ENCODE measurements around the gene ELAVL4.

Gene ELAVL4

GRCh38 chr1:50177994-50178393, 69.3 kb downstream of the ELAVL4 start:
- no peak for TF ChIP-seq CTCF (IDR thresholded peaks at IDR 0.05; ENCODE audit: extremely low read depth, missing control alignments)
- no peak for DNase-seq (ENCODE audit: low spot score)

GRCh38 chr1:50179639-50180038, 70.9 kb downstream of the ELAVL4 start:
- no peak for DNase-seq (ENCODE audit: low spot score)
- no peak for TF ChIP-seq CTCF (IDR thresholded peaks at IDR 0.05; ENCODE audit: extremely low read depth, missing control alignments)

GRCh38 chr1:50180367-50180766, 71.6 kb downstream of the ELAVL4 start:
- DNase-seq (ENCODE audit: low spot score): no peak
- TF ChIP-seq CTCF (IDR thresholded peaks at IDR 0.05; ENCODE audit: extremely low read depth, missing control alignments): no peak

GRCh38 chr1:50181027-50181663, 72.4 kb downstream of the ELAVL4 start:
- TF ChIP-seq CTCF (IDR thresholded peaks at IDR 0.05; ENCODE audit: extremely low read depth, missing control alignments): no peak
- no peak for DNase-seq (ENCODE audit: low spot score)

- no peak for DNase-seq (ENCODE audit: low spot score)
- no peak for TF ChIP-seq CTCF (IDR thresholded peaks at IDR 0.05; ENCODE audit: extremely low read depth, missing control alignments)
Measured at GRCh38 chr1:50183378-50184133, 74.8 kb downstream of the ELAVL4 start.

GRCh38 chr1:50189369-50189768, 80.6 kb downstream of the ELAVL4 start:
- TF ChIP-seq CTCF (IDR thresholded peaks at IDR 0.05; ENCODE audit: extremely low read depth, missing control alignments): no peak
- no peak for DNase-seq (ENCODE audit: low spot score)

GRCh38 chr1:50193002-50193401, 84.3 kb downstream of the ELAVL4 start:
- no peak for DNase-seq (ENCODE audit: low spot score)
- no peak for TF ChIP-seq CTCF (IDR thresholded peaks at IDR 0.05; ENCODE audit: extremely low read depth, missing control alignments)

Data from GM20000 (cell line).